GM20000 (cell line): ENCODE data around the gene KHDC1.
"Not testable (repeated sequence)": the region's sequence is repeated elsewhere in the genome, so short reads cannot be mapped to it uniquely, and the experiment has no call there.

Experiments used
- DNase-seq: peaks from one replicate; pipeline ENCODE4 v3.0.0; 2012; ENCODE audit warnings: low spot score
- CTCF ChIP-seq: IDR thresholded peaks from 2 replicates; pipeline ENCODE4 v1.5.1; 2012; ENCODE audit warnings: mild to moderate bottlenecking, control low read depth; ENCODE audit errors: extremely low read depth, missing control alignments

KHDC1 gene

GRCh38 chr6:73240730-73241129, 22.3 kb downstream of the KHDC1 start:
- TF ChIP-seq CTCF, result no peak
- no peak for DNase-seq

GRCh38 chr6:73236144-73236750, 26.7 kb downstream of the KHDC1 start:
- no peak for DNase-seq
- no peak for TF ChIP-seq CTCF

- no peak for TF ChIP-seq CTCF
- no peak for DNase-seq
Observed at GRCh38 chr6:73234733-73235132, 28.3 kb downstream of the KHDC1 start.

- DNase-seq, result not testable (repeated sequence)
Observed at GRCh38 chr6:73233971-73234370, 29.0 kb downstream of the KHDC1 start.

GRCh38 chr6:73233048-73233447, 29.9 kb downstream of the KHDC1 start:
- DNase-seq, result no peak
- no peak for TF ChIP-seq CTCF

GRCh38 chr6:73231986-73232391, 31.0 kb downstream of the KHDC1 start:
- TF ChIP-seq CTCF, result no peak
- no peak for DNase-seq

- DNase-seq, result no peak
- no peak for TF ChIP-seq CTCF
Observed at GRCh38 chr6:73227606-73228255, 35.3 kb downstream of the KHDC1 start.

- DNase-seq, result no peak
Observed at GRCh38 chr6:73225396-73225795, 37.6 kb downstream of the KHDC1 start, which contains the start of gene KHDC1L. Gene KHDC1L, minus strand, starts transcription at chr6:73225496. Its CDS starts 88 bp downstream, at chr6:73225408.

More at GRCh38 chr6:73225396-73225795, 37.6 kb downstream of the KHDC1 start, which contains the start of gene KHDC1L:
- TF ChIP-seq CTCF, result no peak
